Adipose tissue (tissue), 3 donors: ENCODE results near the gene DNAH7. TPM values are rescaled to one million over a fixed set of nuclear protein-coding genes. Genes with fewer than 3 reads are reported as not detected.
"Not testable (repeated sequence)": the region's sequence is repeated elsewhere in the genome, so short reads cannot be mapped to it uniquely, and the experiment has no call there.

Source experiments
- H3K27ac ChIP-seq: one replicate; pipeline ENCODE4 v1.5.1; 2013; ENCODE audit warnings: low read depth, low read length
- WGBS, 3 donors: extraction: QIAGEN DNeasy Blood & Tissue Kit; methylation state at CpG; one replicate each; pipeline ENCODE4 v1.1.7; 2013; 5-methylcytosine and 5-hydroxymethylcytosine counted together
- polyA plus RNA-seq, 3 donors: library from polyadenylated mRNA; stranded (reverse); fragments of 200-250 nt; gene quantifications; one replicate each; pipeline ENCODE4 v1.2.3, GENCODE V29; 2013
- donor health status: healthy with polysubstance abuse.
- donor health status: Bipolar disorder and iron deficiency.
- donor health status: healthy.

DNAH7 gene
- polyA plus RNA-seq, 3 donors, result 0.09 to 2.3 TPM; not detected in 1

DNA sequence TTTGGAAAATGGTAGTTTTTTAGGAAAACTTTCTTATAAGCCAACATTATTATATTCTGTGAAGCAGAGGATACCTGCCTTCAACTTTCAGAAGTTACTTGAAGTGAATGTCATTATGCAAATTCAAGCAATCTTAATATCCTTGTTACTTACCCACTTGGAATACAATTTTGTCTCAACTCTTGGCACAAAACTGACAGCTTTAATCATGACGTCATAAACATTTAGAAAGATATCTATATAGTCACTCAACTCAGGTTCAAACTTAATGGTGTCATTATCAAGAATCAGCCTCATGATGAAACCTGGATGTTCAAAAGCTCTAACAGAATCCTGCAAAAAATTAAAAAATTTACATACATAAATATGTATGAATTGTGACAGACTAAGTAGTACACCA, 68.1 kb downstream of the DNAH7 start:
- H3K27ac ChIP-seq, result no peak overlapping the region
- 87 to 90% (median 89%) methylated on average over 1 of the region's 1 CpG for WGBS, 3 donors

DNA sequence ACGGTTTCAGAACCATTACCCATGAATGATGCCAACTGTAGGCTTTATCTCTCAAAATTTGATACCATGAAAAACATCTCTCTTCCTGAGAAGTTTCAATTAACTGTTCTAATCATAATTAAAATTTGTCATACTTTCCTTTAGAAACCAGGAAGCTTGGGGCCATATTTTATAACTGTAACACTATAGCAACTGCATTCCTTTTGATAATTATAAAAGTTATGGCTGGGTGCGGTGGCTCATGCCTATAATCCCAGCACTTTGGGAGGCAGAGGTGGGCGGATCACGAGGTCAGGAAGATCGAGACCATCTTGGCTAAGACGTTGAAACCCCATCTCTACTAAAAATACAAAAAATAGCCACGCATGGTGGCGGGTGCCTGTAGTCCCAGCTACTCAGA, 70.6 kb downstream of the DNAH7 start:
- H3K27ac ChIP-seq, result no peak overlapping the region
- 92 to 97% (median 95%) methylated on average over 8 of the region's 8 CpGs for WGBS, 3 donors

DNA sequence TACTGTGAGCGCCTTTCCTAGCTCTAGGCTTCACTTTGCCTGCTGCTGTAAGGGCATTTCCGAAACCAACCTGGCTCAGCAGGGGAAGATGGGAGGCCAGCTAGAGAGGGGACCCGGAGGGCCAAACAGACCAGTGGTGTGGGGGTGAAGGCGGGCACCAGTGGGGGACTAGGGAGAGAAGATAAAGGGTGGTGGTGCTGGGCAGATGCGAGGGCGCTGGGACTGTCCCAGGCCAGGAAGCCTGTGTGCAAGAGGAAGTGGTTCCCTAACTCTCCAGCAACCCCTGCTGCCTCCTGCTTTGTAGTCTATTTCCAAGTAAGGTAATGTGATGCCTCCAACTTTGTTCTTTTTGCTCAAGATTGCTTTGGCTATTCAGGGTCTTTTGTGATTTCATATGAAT, 73.1 kb downstream of the DNAH7 start:
- 79 to 92% (median 85%) methylated on average over 6 of the region's 6 CpGs for WGBS, 3 donors
- H3K27ac ChIP-seq, result no peak overlapping the region

DNA sequence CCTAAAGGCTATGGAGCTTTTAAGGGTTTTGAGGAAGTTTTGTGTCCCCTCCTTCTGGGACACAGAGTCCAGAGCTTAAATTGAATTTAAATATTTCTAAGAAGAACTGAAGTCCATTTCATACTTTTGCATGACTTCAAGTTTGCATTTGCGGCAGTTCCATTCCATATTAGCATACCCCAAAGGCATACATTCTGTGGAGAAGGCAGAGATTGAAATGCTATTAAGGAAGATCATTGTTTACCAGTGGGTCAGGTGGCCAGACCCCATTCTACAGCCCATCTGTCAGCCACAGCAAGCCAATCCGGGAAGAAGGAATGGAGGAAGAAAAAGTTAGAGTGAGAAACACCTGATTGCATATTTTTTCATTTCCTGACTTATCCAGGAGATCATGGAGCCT, 75.0 kb downstream of the DNAH7 start:
- 85 to 95% (median 91%) methylated on average over 2 of the region's 2 CpGs for WGBS, 3 donors
- no peak overlapping the region for H3K27ac ChIP-seq

DNA sequence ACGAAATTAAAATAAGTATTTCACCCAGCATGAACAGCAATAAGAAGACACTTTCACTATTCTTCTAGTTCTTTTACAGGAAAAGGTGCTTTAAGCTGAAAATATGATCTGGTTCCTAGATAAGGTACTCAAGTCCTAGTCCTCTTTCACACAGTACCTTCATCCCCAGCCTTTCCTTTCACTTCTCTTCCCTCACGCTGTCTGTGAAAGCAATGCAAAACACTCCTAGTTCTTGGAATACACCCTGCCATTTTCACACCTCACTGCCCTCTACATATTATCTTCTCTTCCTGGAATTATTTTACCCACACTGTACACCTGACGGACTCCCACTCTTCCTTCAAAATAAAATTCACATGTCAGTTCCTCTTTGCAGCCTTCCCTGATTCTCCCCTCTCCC, 82.9 kb downstream of the DNAH7 start:
- H3K27ac ChIP-seq, result no peak overlapping the region
- WGBS, 3 donors, result 44 to 69% (median 49%) methylated on average over 3 of the region's 3 CpGs

DNA sequence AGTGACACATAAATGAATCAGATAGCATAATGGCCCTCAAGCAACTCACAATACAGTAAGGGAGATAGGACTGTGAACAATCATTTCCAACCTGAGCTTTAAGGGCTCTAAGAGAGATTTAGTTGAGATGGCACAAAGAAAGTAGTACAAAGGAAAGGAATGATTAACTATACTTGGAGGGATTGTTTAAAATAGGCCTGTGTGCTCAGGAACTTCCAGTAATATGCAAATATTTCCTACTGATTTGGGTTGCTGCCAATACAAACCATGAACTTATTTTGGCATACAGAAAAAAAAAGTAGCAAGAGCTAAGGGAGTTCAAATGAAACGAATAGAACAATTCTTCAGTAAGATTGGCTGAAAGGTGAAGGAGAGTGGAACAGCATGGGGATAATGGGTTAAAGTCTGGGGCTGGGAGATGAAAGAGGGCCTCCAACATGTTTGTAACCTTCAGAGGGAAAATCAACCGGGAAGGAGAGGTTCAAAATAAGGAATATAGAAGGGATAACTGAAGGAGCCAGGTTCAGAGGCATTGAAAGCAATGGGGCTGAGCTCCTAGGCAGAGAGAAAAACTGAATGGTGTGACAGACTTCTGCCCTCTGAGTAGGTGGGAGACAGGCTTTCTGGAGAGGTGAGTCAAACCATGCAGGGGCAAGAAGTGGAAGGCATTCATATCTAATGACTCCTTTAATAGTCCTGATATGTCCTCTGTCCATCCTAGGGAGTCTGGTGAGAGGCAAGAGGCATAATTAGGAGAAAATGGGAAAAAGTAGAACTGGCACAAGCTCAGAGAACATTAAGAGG, 83.5 kb downstream of the DNAH7 start:
- no peak overlapping the region for H3K27ac ChIP-seq
- 14 to 32% (median 29%) methylated on average over 2 of the region's 2 CpGs for WGBS, 3 donors

DNA sequence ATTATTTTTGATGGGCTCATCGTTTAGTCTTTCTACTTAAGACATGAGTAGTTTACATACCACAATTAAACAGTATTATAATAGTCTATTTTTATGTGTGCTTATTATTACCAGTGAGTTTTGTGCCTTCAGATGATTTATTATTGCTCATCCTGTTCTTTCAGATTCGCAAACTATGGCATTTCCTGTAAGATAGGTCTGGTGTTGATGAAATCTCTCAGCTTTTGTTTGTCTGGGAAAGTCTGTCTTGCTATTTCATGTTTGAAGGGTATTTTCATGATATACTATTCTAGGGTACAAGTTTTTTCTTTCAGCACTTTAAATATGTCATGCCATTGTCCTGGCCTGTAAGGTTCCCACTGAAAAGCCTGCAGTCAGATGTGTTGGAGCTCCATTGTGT, 101.3 kb downstream of the DNAH7 start:
- H3K27ac ChIP-seq, result no peak overlapping the region
- WGBS, 3 donors, result 44 to 76% (median 44%) methylated on average over 2 of the region's 2 CpGs

DNA sequence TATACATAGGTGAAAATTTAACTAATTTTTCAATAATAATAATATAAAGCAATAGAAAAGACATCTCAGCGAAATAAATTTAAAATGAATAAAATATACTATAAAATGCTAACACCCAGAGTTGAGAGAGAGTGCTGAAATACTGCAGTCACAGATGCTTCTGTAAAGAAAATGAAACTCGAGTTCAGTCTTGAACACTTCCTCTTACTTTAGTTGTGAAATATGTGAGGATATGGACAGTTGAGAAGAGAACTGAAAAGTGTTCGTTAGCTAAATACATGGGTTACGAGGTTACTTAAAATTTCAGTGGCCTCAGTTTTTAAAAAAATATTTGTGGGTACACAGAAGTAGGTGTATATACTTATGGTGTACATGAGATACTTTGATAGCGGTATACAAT, 106.8 kb downstream of the DNAH7 start:
- no peak overlapping the region for H3K27ac ChIP-seq
- 59 to 91% (median 72%) methylated on average over 5 of the region's 5 CpGs for WGBS, 3 donors

DNA sequence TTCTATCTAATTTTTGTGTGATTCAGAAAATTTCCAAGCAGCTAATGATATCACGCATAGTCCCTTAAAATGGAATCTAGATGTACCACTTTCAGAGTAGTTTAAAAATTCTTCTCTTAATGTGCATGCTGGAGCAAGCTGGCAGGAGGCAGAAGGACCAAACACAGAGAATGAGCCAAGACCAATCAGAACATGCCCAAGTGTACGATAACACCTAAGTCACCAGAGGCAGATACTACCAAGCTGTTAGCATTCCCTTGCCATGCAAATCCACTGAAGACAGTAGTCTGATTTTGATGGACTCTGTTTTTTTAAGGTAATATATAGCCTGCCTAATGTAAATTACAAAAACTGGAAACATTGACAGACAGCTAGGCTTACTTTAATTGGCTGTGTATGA, 109.3 kb downstream of the DNAH7 start:
- 94 to 95% (median 94%) methylated on average over 2 of the region's 2 CpGs for WGBS, 3 donors

DNA sequence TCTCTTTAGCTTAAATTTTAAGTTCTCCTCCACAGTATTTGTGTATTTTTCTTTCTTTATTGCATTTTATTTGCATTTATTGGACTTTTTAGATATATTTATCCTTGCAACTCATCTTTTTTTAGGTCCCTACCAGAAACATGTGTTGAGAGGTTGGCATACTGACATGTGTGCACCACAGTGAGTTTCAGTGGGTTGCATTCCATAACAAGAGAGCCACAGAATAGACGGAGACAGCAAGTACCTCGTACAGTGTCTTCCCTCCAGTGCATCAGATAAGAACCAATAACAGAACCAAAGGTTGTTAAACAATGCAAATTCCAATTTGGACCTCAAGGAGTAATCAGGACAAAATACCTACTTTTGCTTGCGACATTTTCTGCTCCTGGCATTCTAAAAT, 111.9 kb downstream of the DNAH7 start:
- WGBS, 3 donors, result 83 to 96% (median 86%) methylated on average over 3 of the region's 3 CpGs
- no peak overlapping the region for H3K27ac ChIP-seq

More for the DNA sequence above, 109.3 kb downstream of the DNAH7 start:
- H3K27ac ChIP-seq, result no peak overlapping the region

DNA sequence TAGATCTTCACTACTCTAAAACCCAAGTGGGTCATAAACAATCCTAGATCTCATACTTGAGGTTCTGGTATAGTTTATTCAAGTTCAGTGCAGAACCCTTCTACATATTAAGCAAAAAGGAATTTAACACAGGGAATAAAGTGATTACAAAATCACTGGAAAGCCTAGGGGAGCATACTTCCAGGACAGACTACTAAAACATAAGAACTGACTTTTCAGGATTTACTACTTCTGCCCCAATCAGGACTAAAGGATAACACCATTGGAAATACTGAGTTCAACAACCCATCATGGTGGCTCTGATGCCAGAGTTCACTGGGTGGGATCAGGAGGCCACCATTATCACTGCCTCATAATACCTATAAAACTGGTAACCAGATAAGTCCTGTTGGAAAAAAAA, 123.6 kb downstream of the DNAH7 start:
- no peak overlapping the region for H3K27ac ChIP-seq

DNA sequence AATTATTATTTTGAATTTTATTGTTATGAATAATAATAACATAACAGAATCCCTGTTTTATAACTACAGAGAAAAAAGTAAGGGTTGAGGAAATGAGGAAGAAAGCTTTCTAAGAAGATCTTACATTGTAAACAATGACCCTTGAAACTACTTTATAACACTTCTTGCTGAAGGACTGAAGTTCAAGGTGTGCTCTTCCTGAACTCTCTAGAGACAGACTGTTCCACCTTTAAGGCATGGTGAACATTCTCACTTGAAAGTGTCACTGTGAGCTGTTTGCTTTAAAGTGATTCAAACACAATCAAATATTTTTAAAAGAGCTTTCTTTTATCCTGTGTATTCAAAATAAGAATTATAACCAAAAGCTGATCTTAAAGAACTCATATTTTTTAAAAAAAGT, 131.5 kb downstream of the DNAH7 start:
- H3K27ac ChIP-seq, result no peak overlapping the region

DNA sequence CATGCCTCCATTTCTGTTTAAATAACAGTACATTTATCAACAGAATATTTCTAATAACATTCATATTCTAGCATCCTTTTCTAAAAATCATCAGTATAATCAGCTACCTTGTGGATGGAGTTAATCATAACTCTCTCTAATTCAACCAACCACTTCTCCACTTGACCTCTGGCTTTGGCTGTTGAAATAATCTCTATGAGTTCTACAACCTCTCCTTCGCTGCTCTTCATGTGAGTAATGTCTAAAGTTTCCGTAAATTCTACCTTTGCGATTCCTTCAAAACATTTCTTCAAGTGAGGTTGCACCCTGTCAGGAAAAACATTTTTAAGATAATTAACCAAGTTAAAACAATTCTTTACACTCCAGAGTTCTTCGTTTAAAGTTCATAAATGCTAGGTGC, 134.2 kb downstream of the DNAH7 start:
- WGBS, 3 donors, result 95 to 96% (median 95%) methylated on average over 4 of the region's 4 CpGs

DNA sequence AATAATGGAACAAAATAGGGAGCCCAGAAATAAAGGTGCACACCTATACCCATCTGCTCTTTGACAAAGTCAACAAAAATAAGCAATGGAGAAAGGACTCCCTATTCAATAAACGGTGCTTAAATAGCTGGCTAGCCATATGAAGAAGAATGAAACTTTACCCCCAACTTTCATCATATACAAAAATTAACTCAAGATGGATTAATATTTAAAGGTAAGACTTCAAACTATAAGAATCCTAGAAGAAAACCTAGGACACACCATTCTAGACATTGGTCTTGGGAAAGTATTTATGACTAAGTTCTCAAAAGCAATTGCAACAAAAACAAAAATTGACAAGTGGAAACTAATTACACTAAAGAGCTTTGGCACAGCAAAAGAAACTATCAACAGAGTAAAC, 139.1 kb downstream of the DNAH7 start:
- 85 to 87% (median 86%) methylated on average over 1 of the region's 1 CpG for WGBS, 3 donors
- H3K27ac ChIP-seq, result no peak overlapping the region

More for the DNA sequence above, 134.2 kb downstream of the DNAH7 start:
- no peak overlapping the region for H3K27ac ChIP-seq

DNA sequence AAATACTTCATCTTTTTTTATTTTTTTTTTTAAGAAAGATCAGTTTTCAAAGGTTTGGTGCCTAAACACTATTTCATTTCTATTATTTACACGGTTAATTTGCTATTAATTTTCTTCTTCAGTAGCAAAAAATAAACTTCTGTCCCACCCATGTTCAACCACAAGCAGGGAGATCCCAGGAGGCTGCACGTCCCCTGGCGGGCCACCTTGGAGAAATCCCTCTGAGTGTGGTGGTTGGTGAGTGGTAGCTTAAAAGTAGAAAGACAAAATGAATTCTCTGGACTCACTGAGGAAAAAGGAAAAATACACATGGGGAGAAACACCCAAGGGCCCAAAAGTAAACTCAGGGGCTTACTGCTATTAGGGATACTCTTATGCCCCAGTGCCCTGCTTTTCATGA, 143.5 kb downstream of the DNAH7 start:
- 86 to 90% (median 87%) methylated on average over 3 of the region's 3 CpGs for WGBS, 3 donors
- no peak overlapping the region for H3K27ac ChIP-seq

DNA sequence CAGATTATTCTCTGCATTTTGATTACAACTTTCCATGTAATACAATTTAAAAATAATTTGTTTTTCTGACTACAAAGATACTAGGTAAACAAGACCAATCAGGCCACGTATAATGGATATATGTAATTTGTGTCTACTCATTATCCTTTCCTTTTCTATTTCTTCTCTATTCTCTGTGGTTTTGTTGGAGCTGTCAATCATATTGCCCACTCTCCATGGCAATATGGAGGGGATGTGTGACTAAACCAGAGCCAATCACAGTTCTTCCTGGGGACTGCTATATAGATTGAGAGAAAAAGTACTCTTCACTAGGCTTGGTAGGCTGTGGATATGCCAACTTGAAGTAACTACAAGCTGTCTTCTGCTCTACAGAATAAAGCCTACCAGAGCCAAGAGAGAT, 144.7 kb downstream of the DNAH7 start:
- no peak overlapping the region for H3K27ac ChIP-seq
- 81 to 95% (median 93%) methylated on average over 1 of the region's 1 CpG for WGBS, 3 donors

DNA sequence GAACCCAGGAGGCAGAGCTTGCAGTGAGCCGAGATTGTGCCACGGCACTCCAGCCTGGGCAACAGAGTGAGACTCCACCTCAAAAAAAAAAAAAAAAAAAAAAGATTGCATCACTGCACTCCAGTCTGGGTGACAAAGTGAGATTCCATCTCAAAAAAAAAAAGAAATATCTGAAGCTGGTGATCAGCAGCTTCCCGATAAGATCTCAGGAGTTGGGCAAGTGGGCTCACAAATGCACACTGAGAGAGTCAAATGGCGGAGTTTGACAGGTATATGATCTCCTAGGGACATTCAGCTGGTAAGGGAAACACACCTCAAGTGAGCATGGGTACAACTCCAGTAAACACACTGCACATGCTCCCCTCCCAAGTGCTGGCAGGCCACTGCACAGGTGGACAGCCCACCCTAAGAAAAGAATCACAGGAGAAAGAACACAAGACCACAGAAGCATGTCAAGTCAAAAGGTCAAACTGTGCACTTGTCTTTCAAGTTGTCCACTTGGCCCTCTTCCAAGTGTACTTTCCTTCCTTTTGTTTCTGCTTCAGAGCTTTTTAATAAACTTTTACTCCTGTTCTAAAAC, 151.5 kb downstream of the DNAH7 start:
- not testable (repeated sequence) for H3K27ac ChIP-seq
- WGBS, 3 donors, result 92 to 99% (median 99%) methylated on average over 4 of the region's 4 CpGs

DNA sequence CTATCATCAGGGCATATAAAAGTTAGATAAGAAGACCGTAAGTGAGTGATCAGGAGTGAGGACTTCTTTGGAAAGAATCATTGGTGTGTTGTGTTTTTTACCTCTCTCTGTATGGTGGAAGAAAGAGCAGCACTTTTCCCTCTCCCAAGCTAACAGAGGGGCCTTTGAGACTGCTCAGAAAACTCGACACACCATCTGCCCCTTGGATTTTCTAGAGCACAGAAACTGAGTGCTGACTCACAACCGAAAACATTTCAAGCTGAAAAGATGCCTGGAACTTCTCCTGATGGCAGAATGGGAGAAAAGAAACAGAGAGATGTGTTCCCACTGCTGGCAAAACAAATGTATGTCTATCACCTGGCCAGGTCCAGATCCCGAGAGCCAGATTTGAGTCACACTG, 156.6 kb downstream of the DNAH7 start:
- WGBS, 3 donors, result 81 to 87% (median 85%) methylated on average over 4 of the region's 4 CpGs
- H3K27ac ChIP-seq, result no peak overlapping the region

DNA sequence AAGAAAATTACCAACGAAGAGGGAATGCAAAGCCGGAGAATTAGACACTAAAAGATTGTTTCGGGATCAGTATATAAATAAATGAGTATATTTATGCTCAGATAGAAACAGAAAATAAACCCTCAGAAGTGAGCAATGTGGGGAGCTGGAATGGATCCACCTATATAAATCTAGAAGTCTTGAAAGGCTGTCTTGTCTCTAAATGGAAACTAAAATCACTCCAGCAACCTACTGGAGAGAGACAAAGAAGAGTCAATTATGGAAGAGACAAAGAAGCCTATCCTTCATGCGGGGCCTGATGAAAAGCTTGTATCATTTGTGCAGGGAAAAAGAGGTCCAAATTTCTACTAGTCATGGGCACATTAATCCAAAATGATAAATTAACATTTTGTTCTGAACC, 158.1 kb downstream of the DNAH7 start:
- H3K27ac ChIP-seq, result no peak overlapping the region
- 82 to 88% (median 83%) methylated on average over 4 of the region's 4 CpGs for WGBS, 3 donors

DNA sequence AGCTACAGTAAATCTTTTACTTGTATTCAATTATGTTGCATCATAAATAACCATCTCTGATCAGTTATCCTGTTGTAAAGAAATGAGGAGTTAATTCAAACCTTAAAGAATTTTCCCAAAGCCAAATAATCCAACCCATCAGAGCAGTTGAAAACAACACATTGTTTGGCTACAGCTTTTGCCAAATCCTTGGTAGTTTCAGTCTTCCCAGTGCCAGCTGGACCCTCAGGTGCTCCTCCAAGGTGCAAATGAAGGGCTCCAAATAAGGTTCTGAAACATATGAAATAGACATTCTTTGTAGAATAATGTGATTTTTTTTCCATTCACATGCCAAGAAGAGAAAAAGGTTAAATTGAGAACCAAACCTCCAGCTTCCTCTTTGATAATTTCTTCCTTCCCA, 158.7 kb downstream of the DNAH7 start:
- H3K27ac ChIP-seq, result no peak overlapping the region
